RWPE1 (cell line): ENCODE results near the gene UTP14C.
"Not testable (repeated sequence)": the region's sequence is repeated elsewhere in the genome, so short reads cannot be mapped to it uniquely, and the experiment has no call there.

Experiments
- CTCF ChIA-PET: fragments of 350-600 bp; sonication (Branson Sonifier 250); formaldehyde crosslinking; extraction: SDS; loops from one replicate; lab custom pipeline; 2021; lab: Yijun Ruan, JAX
- POLR2A ChIA-PET: fragments of 400-600 bp; formaldehyde crosslinking; extraction: SDS; loops from one replicate; lab custom pipeline; 2020; ENCODE audit warnings: antibody characterized with exemption; ENCODE audit not compliant: low non-redundant PET; lab: Yijun Ruan, JAX
- DNase-seq: peaks from one replicate; pipeline ENCODE4 v3.0.0; 2012; ENCODE audit warnings: low spot score
- H3K27ac ChIP-seq: fragments of 450-650 bp; 2 replicates; pipeline ENCODE4 v1.5.1; 2017
- CTCF ChIP-seq: fragments of 450-650 bp; conservative IDR thresholded peaks from 2 replicates; pipeline ENCODE4 v1.5.1; 2017; ENCODE audit warnings: low read depth, mild to moderate bottlenecking

The UTP14C gene

GRCh38 chr13:51981355-51981754, 43.1 kb upstream of the UTP14C start:
- no peak overlapping the region for H3K27ac ChIP-seq
- CTCF ChIA-PET, result interaction anchor here (0.8 kb wide), 1 partner anchor 19 kb away, joined by 3 read pairs; no protein-coding TSS in a partner anchor
- POLR2A ChIA-PET, result no interaction called here
- TF ChIP-seq CTCF, result no peak
- DNase-seq, result no peak

- DNase-seq, POLR2A ChIA-PET, H3K27ac ChIP-seq, CTCF ChIA-PET: not testable (repeated sequence)
Measured at GRCh38 chr13:51983292-51983691, 41.2 kb upstream of the UTP14C start.

- H3K27ac ChIP-seq, POLR2A ChIA-PET, CTCF ChIA-PET, DNase-seq: not testable (repeated sequence)
Measured at GRCh38 chr13:51984904-51985303, 39.6 kb upstream of the UTP14C start.

- POLR2A ChIA-PET, result no interaction called here
- CTCF ChIA-PET, result no interaction called here
Measured at GRCh38 chr13:51988988-51989618, 35.4 kb upstream of the UTP14C start.

GRCh38 chr13:51993713-51994112, 30.8 kb upstream of the UTP14C start:
- no peak for TF ChIP-seq CTCF
- no peak for DNase-seq
- POLR2A ChIA-PET, result no interaction called here
- no peak overlapping the region for H3K27ac ChIP-seq
- CTCF ChIA-PET, result no interaction called here

More at GRCh38 chr13:51988988-51989618, 35.4 kb upstream of the UTP14C start:
- no peak for TF ChIP-seq CTCF
- DNase-seq, result no peak
- no peak overlapping the region for H3K27ac ChIP-seq

GRCh38 chr13:51995677-51996551, 28.6 kb upstream of the UTP14C start:
- no peak for TF ChIP-seq CTCF
- no peak for DNase-seq
- CTCF ChIA-PET, result interaction anchor here (0.6 kb wide), 1 partner anchor 92 kb away, joined by 3 read pairs; no protein-coding TSS in a partner anchor
- POLR2A ChIA-PET, result no interaction called here
- H3K27ac ChIP-seq, result peak overlapping the region; percentile 60

GRCh38 chr13:51996641-51997040, 27.9 kb upstream of the UTP14C start:
- no peak overlapping the region; the same call in 1 of the 2 replicates for H3K27ac ChIP-seq
- ChIA-PET POLR2A (no interaction called here), CTCF (interaction anchor here (0.6 kb wide), 1 partner anchor 91 kb away, joined by 3 read pairs; no protein-coding TSS in a partner anchor)

More at GRCh38 chr13:51996641-51997040, 27.9 kb upstream of the UTP14C start:
- TF ChIP-seq CTCF, result no peak
- DNase-seq, result no peak
